Activated T-cell treated with anti-CD3 and anti-CD28 coated beads, Interleukin-2, amount 50 U/mL, for 24 hours (primary cell): ENCODE results near the gene MUC4.
"Not testable (repeated sequence)": the region's sequence is repeated elsewhere in the genome, so short reads cannot be mapped to it uniquely, and the experiment has no call there.

Source experiments
- DNase-seq: peaks from one replicate; pipeline ENCODE4 v3.0.0-alpha.2; 2020
- H3K27ac Mint-ChIP-seq: 2 replicates; pipeline ENCODE4 v1.8.0; 2020; ENCODE audit warnings: mild to moderate bottlenecking, mixed read lengths
- H3K27me3 Mint-ChIP-seq: 2 replicates; pipeline ENCODE4 v1.8.0; 2020; ENCODE audit warnings: mixed read lengths
- H3K36me3 Mint-ChIP-seq: 2 replicates; pipeline ENCODE4 v1.8.0; 2020; ENCODE audit warnings: low read depth, mixed read lengths
- H3K4me1 Mint-ChIP-seq: 2 replicates; pipeline ENCODE4 v1.8.0; 2020; ENCODE audit warnings: low read depth, mixed read lengths
- H3K4me3 Mint-ChIP-seq: 2 replicates; pipeline ENCODE4 v1.8.0; 2020; ENCODE audit warnings: mild to moderate bottlenecking, moderate library complexity, mixed read lengths
- H3K9me3 Mint-ChIP-seq: 2 replicates; pipeline ENCODE4 v1.8.0; 2020; ENCODE audit warnings: mixed read lengths

The MUC4 gene

GRCh38 chr3:195725916-195726740, 85.6 kb downstream of the MUC4 start:
- H3K9me3 Mint-ChIP-seq, H3K4me1 Mint-ChIP-seq, H3K36me3 Mint-ChIP-seq, H3K27me3 Mint-ChIP-seq, DNase-seq, H3K4me3 Mint-ChIP-seq, H3K27ac Mint-ChIP-seq: not testable (repeated sequence)

DNA sequence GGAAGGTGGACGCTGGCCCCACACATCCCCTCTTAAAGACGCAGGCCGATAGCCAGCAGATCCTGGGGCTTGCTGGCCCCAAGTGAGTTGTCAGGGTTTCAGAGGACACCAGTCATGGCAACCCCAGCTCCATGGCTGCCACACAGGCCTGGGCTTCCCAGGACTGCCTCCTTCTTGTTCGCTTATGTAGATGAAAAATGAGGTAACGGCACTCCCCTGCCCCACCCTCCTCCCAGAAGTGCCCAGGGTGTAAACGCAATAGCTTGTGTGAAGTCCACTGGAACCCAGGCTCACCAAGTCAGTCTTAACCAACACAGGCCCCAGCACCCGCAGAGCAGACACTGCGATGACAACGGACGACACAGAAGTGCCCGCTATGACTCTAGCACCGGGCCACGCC, 87.4 kb downstream of the MUC4 start:
- not testable (repeated sequence) for H3K9me3 Mint-ChIP-seq, H3K27ac Mint-ChIP-seq, H3K27me3 Mint-ChIP-seq, H3K4me3 Mint-ChIP-seq, H3K36me3 Mint-ChIP-seq, DNase-seq, H3K4me1 Mint-ChIP-seq

DNA sequence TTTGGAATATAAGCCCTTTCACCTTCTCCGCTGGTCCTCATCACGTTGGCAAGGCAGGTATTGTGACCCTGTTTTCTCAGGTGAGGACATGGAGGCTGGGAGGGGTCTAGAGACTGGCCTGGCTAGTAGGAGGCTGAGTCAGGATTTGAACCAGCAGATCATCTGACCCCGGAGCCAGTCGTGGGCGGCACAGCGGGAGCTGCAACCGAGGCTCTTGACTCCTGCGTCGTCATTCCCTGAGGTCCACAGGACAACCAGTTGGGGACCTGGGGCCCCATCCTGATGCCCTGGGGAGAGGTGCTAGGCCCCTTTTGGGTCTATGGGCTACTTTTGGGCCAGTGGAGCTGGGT, 88.8 kb downstream of the MUC4 start:
- H3K9me3 Mint-ChIP-seq, H3K27me3 Mint-ChIP-seq: not testable (repeated sequence)

DNA sequence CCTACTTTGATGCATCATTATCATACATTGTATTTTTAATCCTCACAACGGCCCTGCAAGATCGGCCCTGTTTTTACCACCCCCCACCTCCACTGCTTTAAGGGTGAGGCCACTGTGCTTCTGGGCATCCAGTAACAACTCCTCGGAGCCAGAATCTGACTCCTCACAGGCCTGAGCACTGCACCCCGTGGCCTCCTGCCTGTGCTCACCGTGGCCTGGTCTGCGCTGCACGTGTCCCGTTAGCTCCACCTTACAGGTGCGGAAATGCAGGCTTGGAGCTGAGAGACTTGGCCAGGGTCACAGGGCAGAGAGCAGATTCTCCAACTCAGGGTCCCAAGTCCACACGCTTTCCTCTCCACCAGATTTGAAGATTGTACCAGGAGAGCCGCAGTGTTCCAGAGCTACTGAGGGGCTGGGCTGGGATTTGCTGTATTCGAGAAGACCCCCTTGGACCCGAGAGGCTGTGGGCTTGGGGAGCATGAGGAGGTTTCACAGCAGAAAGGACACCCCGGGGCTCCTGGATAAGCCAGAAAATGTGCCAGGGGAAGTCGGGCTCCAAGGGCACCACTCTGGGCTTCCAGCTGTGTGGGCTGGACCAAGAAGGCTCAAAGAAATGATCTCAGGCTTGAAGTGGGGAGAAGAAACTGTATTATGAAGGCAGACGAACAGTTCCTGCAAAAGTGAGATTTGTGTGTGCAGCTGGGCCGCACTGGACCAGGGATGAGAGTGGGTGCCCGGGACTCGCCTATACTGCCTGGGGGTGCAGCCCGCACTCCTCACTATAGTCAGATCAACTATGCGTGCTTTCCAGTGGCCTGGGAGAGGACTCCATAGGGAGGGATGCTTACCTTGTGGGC, 89.4 kb downstream of the MUC4 start:
- not testable (repeated sequence) for H3K4me3 Mint-ChIP-seq, H3K36me3 Mint-ChIP-seq, H3K4me1 Mint-ChIP-seq, DNase-seq, H3K27ac Mint-ChIP-seq, H3K27me3 Mint-ChIP-seq, H3K9me3 Mint-ChIP-seq

More for the DNA sequence above, 88.8 kb downstream of the MUC4 start:
- not testable (repeated sequence) for H3K4me1 Mint-ChIP-seq, H3K27ac Mint-ChIP-seq, H3K36me3 Mint-ChIP-seq, DNase-seq, H3K4me3 Mint-ChIP-seq

GRCh38 chr3:195720831-195721506, 90.8 kb downstream of the MUC4 start, which contains the start of gene MUC20:
TSS of gene MUC20 (plus strand) at chr3:195720978. CDS start at chr3:195721008, 30 bp downstream.
- H3K9me3 Mint-ChIP-seq, H3K4me3 Mint-ChIP-seq, DNase-seq, H3K36me3 Mint-ChIP-seq, H3K4me1 Mint-ChIP-seq, H3K27me3 Mint-ChIP-seq, H3K27ac Mint-ChIP-seq: not testable (repeated sequence)

DNA sequence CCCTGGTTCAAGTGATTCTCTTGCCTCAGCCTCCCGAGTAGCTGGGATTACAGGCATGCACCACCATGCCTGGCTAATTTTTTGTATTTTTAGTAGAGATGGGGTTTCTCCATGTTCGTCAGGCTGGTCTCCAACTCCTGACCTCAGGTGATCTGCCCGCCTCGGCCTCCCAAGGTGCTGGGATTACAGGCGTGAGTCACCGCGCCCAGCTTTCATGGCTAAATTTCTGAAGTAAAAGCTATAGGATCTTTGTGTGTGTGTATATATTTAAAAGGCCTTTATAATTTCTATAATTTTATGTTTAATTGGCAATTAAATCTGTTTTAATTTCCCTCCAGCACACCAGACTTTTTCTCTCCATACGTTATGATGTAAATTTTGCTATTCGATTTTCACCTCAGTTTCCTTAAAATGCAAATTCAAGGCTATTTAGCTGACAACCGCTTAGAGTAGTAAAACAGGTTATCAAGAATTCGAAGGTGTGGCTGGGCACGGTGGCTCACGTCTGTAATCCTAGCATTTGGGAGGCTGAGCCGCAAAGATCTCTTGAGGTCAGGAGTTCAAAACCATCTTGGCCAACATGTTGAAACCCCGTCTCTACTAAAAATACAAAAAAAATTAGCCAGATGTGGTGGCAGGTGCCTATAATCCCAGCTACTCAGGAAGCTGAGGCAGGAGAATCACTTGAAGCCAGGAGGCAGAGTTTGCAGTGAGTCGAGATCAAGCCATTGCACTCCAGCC, 92.0 kb downstream of the MUC4 start:
- not testable (repeated sequence) for H3K27ac Mint-ChIP-seq, H3K4me1 Mint-ChIP-seq, H3K9me3 Mint-ChIP-seq, H3K36me3 Mint-ChIP-seq, DNase-seq, H3K4me3 Mint-ChIP-seq, H3K27me3 Mint-ChIP-seq

- Mint-ChIP-seq H3K4me1 (peaks cover 9% of the 10 kb centered on the region), H3K27me3 (no peaks in the 10 kb centered on the region), H3K36me3 (peaks cover 7% of the 10 kb centered on the region), H3K9me3 (no peaks in the 10 kb centered on the region), H3K4me3 (no peak overlapping the region), H3K27ac (no peak overlapping the region)
- DNase-seq: no peak
Measured at GRCh38 chr3:195718477-195718984, 93.2 kb downstream of the MUC4 start.

- no peaks in the 10 kb centered on the region for H3K9me3 Mint-ChIP-seq
- DNase-seq: no peak
- H3K36me3 Mint-ChIP-seq: peaks cover 7% of the 10 kb centered on the region
- H3K27ac Mint-ChIP-seq: no peak overlapping the region
- no peaks in the 10 kb centered on the region for H3K27me3 Mint-ChIP-seq
- H3K4me1 Mint-ChIP-seq: peaks cover 9% of the 10 kb centered on the region
- no peak overlapping the region for H3K4me3 Mint-ChIP-seq
Measured at GRCh38 chr3:195717852-195718476, 93.8 kb downstream of the MUC4 start.

- H3K4me1 Mint-ChIP-seq: peaks cover 9% of the 10 kb centered on the region
- peaks cover 7% of the 10 kb centered on the region for H3K36me3 Mint-ChIP-seq
- H3K4me3 Mint-ChIP-seq: no peak overlapping the region
- H3K27me3 Mint-ChIP-seq: no peaks in the 10 kb centered on the region
- H3K27ac Mint-ChIP-seq: no peak overlapping the region
- H3K9me3 Mint-ChIP-seq: no peaks in the 10 kb centered on the region
- no peak for DNase-seq
Measured at GRCh38 chr3:195717416-195717815, 94.3 kb downstream of the MUC4 start.

DNA sequence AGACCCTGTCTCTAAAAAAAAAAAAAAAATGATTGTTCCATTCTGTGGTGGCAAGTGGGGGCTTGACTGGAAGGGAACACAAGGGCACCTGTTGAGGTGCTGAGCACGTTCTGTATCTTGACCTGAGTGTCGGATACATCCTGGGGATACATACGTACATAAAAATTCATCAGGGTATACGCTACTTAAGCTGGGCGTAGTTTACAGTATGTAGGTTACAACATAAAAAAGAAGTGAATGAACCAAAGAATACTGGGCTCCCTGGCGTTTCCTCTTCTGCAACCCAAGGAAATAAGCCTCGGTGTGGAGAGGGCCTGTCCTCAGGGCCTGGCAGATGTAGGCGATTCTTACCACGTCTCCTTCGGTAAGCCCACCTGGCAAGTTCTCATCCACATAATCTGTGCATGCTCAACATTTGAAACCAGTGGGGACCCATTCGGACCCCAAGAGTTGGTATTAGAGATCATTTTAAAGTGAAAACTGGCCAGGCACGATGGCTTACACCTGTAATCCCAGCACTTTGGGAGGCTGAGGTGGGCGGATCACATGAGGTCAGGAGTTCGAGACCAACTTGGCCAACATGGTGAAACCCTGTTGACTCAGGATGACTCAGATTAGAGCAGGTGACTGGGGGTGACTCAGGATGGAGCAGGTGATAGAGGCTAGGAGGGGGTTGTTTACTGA, 96.0 kb downstream of the MUC4 start:
- no peak overlapping the region for H3K4me3 Mint-ChIP-seq
- H3K36me3 Mint-ChIP-seq: peaks cover 14% of the 10 kb centered on the region
- H3K4me1 Mint-ChIP-seq: peaks cover 7% of the 10 kb centered on the region
- no peaks in the 10 kb centered on the region for H3K9me3 Mint-ChIP-seq
- no peak overlapping the region for H3K27ac Mint-ChIP-seq
- no peaks in the 10 kb centered on the region for H3K27me3 Mint-ChIP-seq
- no peak for DNase-seq

- Mint-ChIP-seq H3K27ac (no peak overlapping the region), H3K9me3 (no peaks in the 10 kb centered on the region), H3K4me3 (no peak overlapping the region), H3K4me1 (peaks cover 7% of the 10 kb centered on the region), H3K27me3 (no peaks in the 10 kb centered on the region), H3K36me3 (peaks cover 14% of the 10 kb centered on the region)
- DNase-seq: no peak
Measured at GRCh38 chr3:195715134-195715533, 96.6 kb downstream of the MUC4 start.

DNA sequence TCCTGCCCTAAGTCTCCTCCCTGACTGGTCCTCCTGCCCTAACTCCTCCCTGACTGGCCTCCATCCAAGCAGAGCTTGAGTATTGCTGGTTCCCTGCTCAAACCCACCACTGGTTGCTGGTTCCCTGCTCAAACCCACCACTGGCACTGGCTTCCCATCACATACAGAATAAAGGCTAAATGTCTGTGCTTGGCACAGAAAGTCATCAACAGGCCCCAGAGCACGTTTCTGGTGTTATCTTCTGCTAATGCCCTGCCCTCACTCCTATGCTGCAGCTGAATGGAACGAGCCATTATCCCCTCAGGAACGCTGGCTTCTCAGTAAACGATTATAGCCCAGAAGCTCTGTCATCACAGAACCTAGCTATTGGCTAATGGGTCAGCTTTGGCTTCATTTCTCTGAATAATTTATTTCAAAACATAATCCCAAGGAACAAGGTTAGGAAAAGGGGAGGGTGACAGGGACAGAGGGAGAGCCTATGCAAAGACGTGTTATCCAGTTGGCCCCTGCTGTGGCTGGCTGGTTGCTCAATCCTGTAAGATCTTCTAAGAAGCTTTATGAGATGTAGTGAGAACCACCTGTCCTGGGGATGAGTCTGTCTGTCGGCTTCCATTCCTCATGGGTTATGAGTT, 97.2 kb downstream of the MUC4 start:
- Mint-ChIP-seq H3K4me3 (no peak overlapping the region), H3K27ac (no peak overlapping the region), H3K36me3 (peaks cover 14% of the 10 kb centered on the region)

DNA sequence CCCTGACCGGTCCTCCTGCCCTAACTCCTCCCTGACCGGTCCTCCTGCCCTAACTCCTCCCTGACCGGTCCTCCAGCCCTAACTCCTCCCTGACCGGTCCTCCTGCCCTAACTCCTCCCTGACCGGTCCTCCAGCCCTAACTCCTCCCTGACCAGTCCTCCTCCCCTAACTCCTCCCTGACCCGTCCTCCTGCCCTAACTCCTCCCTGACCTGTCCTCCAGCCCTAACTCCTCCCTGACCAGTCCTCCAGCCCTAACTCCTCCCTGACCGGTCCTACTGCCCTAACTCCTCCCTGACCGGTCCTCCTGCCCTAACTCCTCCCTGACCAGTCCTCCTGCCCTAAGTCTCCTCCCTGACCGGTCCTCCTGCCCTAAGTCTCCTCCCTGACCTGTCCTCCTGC, 98.6 kb downstream of the MUC4 start:
- peaks cover 16% of the 10 kb centered on the region for H3K36me3 Mint-ChIP-seq

More for the DNA sequence above, 97.2 kb downstream of the MUC4 start:
- Mint-ChIP-seq H3K9me3 (no peaks in the 10 kb centered on the region), H3K27me3 (no peaks in the 10 kb centered on the region), H3K4me1 (peaks cover 7% of the 10 kb centered on the region)
- DNase-seq: no peak

More for the DNA sequence above, 98.6 kb downstream of the MUC4 start:
- H3K4me1 Mint-ChIP-seq, H3K9me3 Mint-ChIP-seq, DNase-seq, H3K27me3 Mint-ChIP-seq, H3K4me3 Mint-ChIP-seq, H3K27ac Mint-ChIP-seq: not testable (repeated sequence)
